Right kidney (tissue), 1 donor: ENCODE measurements around the gene FRMD4B.
A peak's percentile ranks its signal among the peaks of the same experiment; 100 is the strongest.
"Not testable (repeated sequence)": the region's sequence is repeated elsewhere in the genome, so short reads cannot be mapped to it uniquely, and the experiment has no call there.

ENCODE experiments used
- DNase-seq: peaks from one replicate; pipeline ENCODE4 v3.0.0-alpha.2; 2016

FRMD4B gene

GRCh38 chr3:69240651-69241568 is 145.0 kb downstream of the FRMD4B start:
- no peak for DNase-seq

- DNase-seq = no peak
Observed at GRCh38 chr3:69239063-69239462, 146.8 kb downstream of the FRMD4B start.

- peak; percentile 41 for DNase-seq
Observed at GRCh38 chr3:69236812-69237707, 148.8 kb downstream of the FRMD4B start.

GRCh38 chr3:69235882-69236281 is 150.0 kb downstream of the FRMD4B start:
- DNase-seq = no peak

- DNase-seq = not testable (repeated sequence)
Observed at GRCh38 chr3:69235227-69235626, 150.7 kb downstream of the FRMD4B start.

GRCh38 chr3:69232482-69232881 is 153.4 kb downstream of the FRMD4B start:
- no peak for DNase-seq

- DNase-seq = peak; percentile 57
Observed at GRCh38 chr3:69231929-69232440, 153.9 kb downstream of the FRMD4B start.

GRCh38 chr3:69226071-69226470 is 159.8 kb downstream of the FRMD4B start:
- no peak for DNase-seq

GRCh38 chr3:69219101-69219708 is 166.7 kb downstream of the FRMD4B start:
- DNase-seq = no peak

GRCh38 chr3:69218079-69218478 is 167.8 kb downstream of the FRMD4B start:
- no peak for DNase-seq

- DNase-seq = no peak
Observed at GRCh38 chr3:69216981-69217380, 168.9 kb downstream of the FRMD4B start.

GRCh38 chr3:69214241-69214640 is 171.6 kb downstream of the FRMD4B start:
- no peak for DNase-seq

- DNase-seq = no peak
Observed at GRCh38 chr3:69212411-69213160, 173.3 kb downstream of the FRMD4B start.

GRCh38 chr3:69210068-69210730 is 175.7 kb downstream of the FRMD4B start:
- DNase-seq = no peak

GRCh38 chr3:69209413-69209812 is 176.5 kb downstream of the FRMD4B start:
- DNase-seq = no peak

- DNase-seq = no peak
Observed at GRCh38 chr3:69207031-69207430, 178.9 kb downstream of the FRMD4B start.

GRCh38 chr3:69205385-69205784 is 180.5 kb downstream of the FRMD4B start:
- DNase-seq = no peak

GRCh38 chr3:69204315-69204957 is 181.5 kb downstream of the FRMD4B start:
- no peak for DNase-seq

- DNase-seq = no peak
Observed at GRCh38 chr3:69203631-69204314, 182.1 kb downstream of the FRMD4B start.

- no peak for DNase-seq
Observed at GRCh38 chr3:69201658-69202057, 184.2 kb downstream of the FRMD4B start.
